Thyroid gland (tissue), 4 donors: ENCODE measurements around the gene SPINT2.

Experiments
- CTCF ChIP-seq, 6 experiments: fragments of 200-600 bp in 3 of 6; fragments of 450-650 bp in 3 of 6; sonication (generic) in 3 of 6; IDR thresholded peaks; one replicate each; pipeline ENCODE4 v1.5.1; 2016 to 2019; ENCODE audit warnings: antibody characterized with exemption in 6 of 6, mild to moderate bottlenecking in 2 of 6, inconsistent platforms in 1 of 6, moderate library complexity in 1 of 6
- POLR2A ChIP-seq, 2 donors: fragments of 450-650 bp; IDR thresholded peaks; one replicate each; pipeline ENCODE4 v1.6.1; 2017; ENCODE audit warnings: antibody characterized with exemption in 2 of 2, mild to moderate bottlenecking in 2 of 2, moderate library complexity in 1 of 2

GRCh38 chr19:38306236-38306635 is 41.9 kb downstream of the SPINT2 start:
- TF ChIP-seq POLR2A (IDR thresholded peaks at IDR 0.05) (no peak), CTCF (IDR thresholded peaks at IDR 0.05) (no peak)
